Endothelial cell of umbilical vein (primary cell): ENCODE results near the gene B4GALNT1. TPM values are rescaled to one million over a fixed set of nuclear protein-coding genes. Genes with fewer than 3 reads are reported as not detected.

Experiments used
- BruUV-seq: library from RNA; stranded (reverse); fragments of 400-500 nt; replicated peaks from 2 replicates; lab custom pipeline; 2021; lab: Mats Ljungman, UMichigan
- CTCF ChIA-PET: fragments of 300-600, 350-600 bp; sonication (Branson Sonifier 250); formaldehyde crosslinking; loops from one replicate; lab custom pipeline; 2021; ENCODE audit warnings: antibody characterized with exemption, inconsistent platforms; lab: Charles Lee
- POLR2A ChIA-PET: fragments of 300-600, 350-600 bp; sonication (Branson Sonifier 250); formaldehyde crosslinking; loops from one replicate; lab custom pipeline; 2021; ENCODE audit warnings: antibody characterized with exemption, inconsistent platforms; lab: Charles Lee
- DNase-seq: peaks from one replicate; pipeline ENCODE4 v3.0.0-alpha.2; 2011; ENCODE audit warnings: low read depth, low spot score
- FAIRE-seq: peaks from 2 replicates; lab custom pipeline; 2011; peaks lifted over from hg19 to GRCh38; lab: Jason Lieb, UNC
- H2AFZ ChIP-seq: 2 replicates; pipeline ENCODE4 v1.6.0; 2012; ENCODE audit warnings: low read depth, low read length, control low read depth, inconsistent platforms
- H3K27ac ChIP-seq: 2 replicates; pipeline ENCODE4 v1.5.1; 2011; ENCODE audit warnings: low read depth, mild to moderate bottlenecking, control low read depth, low read length, moderate library complexity; ENCODE audit not compliant: insufficient read depth
- H3K27me3 ChIP-seq, 2 experiments: 2 replicates each; pipeline versions ENCODE4 v1.6.0 to v1.6.1; 2011; ENCODE audit warnings: low read length in 2 of 2, mixed read lengths in 1 of 2; ENCODE audit not compliant: control insufficient read depth in 2 of 2, insufficient read depth in 2 of 2
- H3K36me3 ChIP-seq, 2 experiments: 2 replicates in 1 of 2; 3 replicates in 1 of 2; pipeline ENCODE4 v1.5.1; 2011; ENCODE audit warnings: low read length in 2 of 2, mild to moderate bottlenecking in 1 of 2, moderate library complexity in 1 of 2; ENCODE audit not compliant: control insufficient read depth in 2 of 2, insufficient read depth in 2 of 2; ENCODE audit errors: extremely low read depth in 1 of 2
- H3K4me1 ChIP-seq: 3 replicates; pipeline ENCODE4 v1.5.1; 2011; ENCODE audit warnings: mild to moderate bottlenecking, low read length; ENCODE audit not compliant: control insufficient read depth, insufficient read depth; ENCODE audit errors: extremely low read depth
- H3K4me2 ChIP-seq: 2 replicates; pipeline ENCODE4 v1.6.1; 2011; ENCODE audit warnings: low read length, control low read depth, mixed read lengths; ENCODE audit not compliant: insufficient read depth
- H3K4me3 ChIP-seq, 3 experiments: fragments of 200-600 bp in 1 of 3; sonication (generic), shearing (Covaris generic) in 1 of 3; replicated peaks in 1 of 3; 2 replicates each; pipeline ENCODE4 v1.5.1; 2011 to 2016; ENCODE audit warnings: control low read depth in 3 of 3, low read length in 3 of 3, mild to moderate bottlenecking in 2 of 3, inconsistent platforms in 1 of 3, low read depth in 1 of 3, moderate library complexity in 1 of 3; ENCODE audit not compliant: insufficient read depth in 1 of 3
- H3K79me2 ChIP-seq: 2 replicates; pipeline ENCODE4 v1.6.0; 2012; ENCODE audit warnings: low read length, inconsistent platforms; ENCODE audit not compliant: control insufficient read depth, insufficient read depth
- H3K9ac ChIP-seq: replicated peaks from 2 replicates; pipeline ENCODE3; 2011; ENCODE audit warnings: low read length, control low read depth; ENCODE audit not compliant: insufficient read depth; ENCODE audit errors: extremely low read depth
- H3K9me1 ChIP-seq: replicated peaks from 3 replicates; pipeline ENCODE4 v1.6.0; 2011; ENCODE audit warnings: mild to moderate bottlenecking, low read length; ENCODE audit not compliant: control insufficient read depth, insufficient read depth; ENCODE audit errors: extremely low read depth
- H3K9me3 ChIP-seq: replicated peaks from 2 replicates; pipeline ENCODE4 v1.5.1; 2012; ENCODE audit warnings: low read length, inconsistent platforms; ENCODE audit not compliant: control insufficient read depth, insufficient read depth
- H4K20me1 ChIP-seq: replicated peaks from 2 replicates; pipeline ENCODE3; 2011; ENCODE audit warnings: mild to moderate bottlenecking, low read length; ENCODE audit not compliant: control insufficient read depth, insufficient read depth; ENCODE audit errors: extremely low read depth
- CTCF ChIP-seq, 2 donors: IDR thresholded peaks; 1 replicate in 1 of 2; 2 replicates in 1 of 2; pipeline ENCODE4 v1.5.1; 2011; ENCODE audit warnings: low read length in 2 of 2, mild to moderate bottlenecking in 2 of 2, moderate library complexity in 2 of 2, control low read depth in 1 of 2, inconsistent platforms in 1 of 2, low read depth in 1 of 2; ENCODE audit not compliant: insufficient read depth in 1 of 2; ENCODE audit errors: extremely low read depth in 1 of 2
- EZH2 ChIP-seq: IDR thresholded peaks from 2 replicates; pipeline ENCODE4 v1.6.1; 2012; ENCODE audit warnings: borderline replicate concordance, low read depth, mild to moderate bottlenecking, moderate library complexity, low read length, inconsistent platforms; ENCODE audit not compliant: severe bottlenecking
- FOS ChIP-seq: IDR thresholded peaks from 2 replicates; pipeline ENCODE4 v1.6.1; 2011; ENCODE audit warnings: mild to moderate bottlenecking, low read length, moderate library complexity, borderline replicate concordance; ENCODE audit not compliant: insufficient read depth
- GATA2 ChIP-seq: IDR thresholded peaks from 2 replicates; pipeline ENCODE4 v1.7.0; 2011; ENCODE audit warnings: low read depth, mild to moderate bottlenecking, moderate library complexity, mixed read lengths, low read length; ENCODE audit not compliant: insufficient read length, insufficient read depth
- JUN ChIP-seq: IDR thresholded peaks from 2 replicates; pipeline ENCODE4 v1.6.1; 2011; ENCODE audit warnings: borderline replicate concordance, low read depth; ENCODE audit not compliant: insufficient read length, insufficient read depth
- MAX ChIP-seq: IDR thresholded peaks from 2 replicates; pipeline ENCODE4 v1.6.1; 2011; ENCODE audit not compliant: insufficient read depth, insufficient read length
- MYC ChIP-seq: IDR thresholded peaks from one replicate; pipeline ENCODE4 v1.6.1; 2011; ENCODE audit warnings: mild to moderate bottlenecking, low read depth, low read length
- POLR2A ChIP-seq: IDR thresholded peaks from 2 replicates; pipeline ENCODE4 v1.6.1; 2012; ENCODE audit warnings: low read depth, mild to moderate bottlenecking, control low read depth, low read length
- POLR2AphosphoS5 ChIP-seq: IDR thresholded peaks from 2 replicates; pipeline ENCODE4 v1.6.1; 2012; ENCODE audit warnings: low read depth, mild to moderate bottlenecking, control low read depth, low read length, moderate library complexity; ENCODE audit not compliant: insufficient read depth
- dilution Hi-C: fragments of 300-500 bp; cut with MboI; formaldehyde crosslinking; loops from one replicate; pipeline ENCODE4 v1.15.0; 2019; ENCODE audit warnings: low sequenced_read_pairs; ENCODE audit not compliant: extremely low pct_ligation_motif_present
- intact Hi-C: fragments of 100-400 bp; cut with micrococcal nuclease; formaldehyde crosslinking; loops from one replicate; pipeline ENCODE4 v1.10.0; 2022
- polyA plus RNA-seq, 4 experiments: library from polyadenylated mRNA; depleted of rRNA in 3 of 4; stranded (reverse) in 3 of 4; unstranded in 1 of 4; fragments of >200 nt; gene quantifications; 2 replicates each; pipeline versions ENCODE4 v1.2.1 to v1.2.3, GENCODE V29; 2011 to 2012; ENCODE audit warnings: missing spikeins in 1 of 4
- total RNA-seq: library from RNA; stranded (reverse); gene quantifications from 2 replicates; pipeline ENCODE4 v1.2.3, GENCODE V29; 2021

B4GALNT1 gene
- total and polyA plus RNA-seq, 2 donors (not counting 3 experiments of a cell fraction or from before 2014, with no cell fraction given), result 0.33 to 0.35 TPM

GRCh38 chr12:57661376-57661775 is 28.4 kb upstream of the B4GALNT1 start:
- no peaks in the 10 kb centered on the region for H3K36me3 ChIP-seq
- dilution Hi-C loops, result no loop called here
- TF ChIP-seq GATA2 (no peak), MAX (no peak), CTCF (IDR thresholded peaks at IDR 0.05; ENCODE audit: extremely low read depth in 1 of 2, insufficient read depth in 1 of 2, low read depth in 1 of 2, low read length in 2 of 2) (no peak), EZH2 (no peak), POLR2AphosphoS5 (no peak), POLR2A (no peak), JUN (no peak), FOS (no peak), MYC (no peak)
- no peak overlapping the region for H3K9ac ChIP-seq
- no TSS peak for BruUV-seq
- no peak overlapping the region for H2AFZ ChIP-seq
- no peaks in the 10 kb centered on the region for H4K20me1 ChIP-seq
- no peaks in the 10 kb centered on the region for H3K9me3 ChIP-seq
- ChIA-PET POLR2A (no interaction called here), CTCF (interaction anchor here (1.1 to 1.5 kb wide), 2 partner anchors 32 to 78 kb away, joined by 3 read pairs; no protein-coding TSS in a partner anchor)
- no peak overlapping the region for H3K27ac ChIP-seq
- peaks cover 0 to 5% of the 10 kb centered on the region in 2 experiments for H3K27me3 ChIP-seq
- H3K4me3 ChIP-seq, result no peak overlapping the region
- intact Hi-C loops, result no loop called here
- FAIRE-seq, result no peak
- no peaks in the 10 kb centered on the region for H3K79me2 ChIP-seq
- no peak overlapping the region for H3K4me2 ChIP-seq
- H3K4me1 ChIP-seq, result no peaks in the 10 kb centered on the region
- DNase-seq, result no peak
- no peaks in the 10 kb centered on the region for H3K9me1 ChIP-seq
